ENCODE data around the gene FOXO6.

Gene FOXO6

DNA sequence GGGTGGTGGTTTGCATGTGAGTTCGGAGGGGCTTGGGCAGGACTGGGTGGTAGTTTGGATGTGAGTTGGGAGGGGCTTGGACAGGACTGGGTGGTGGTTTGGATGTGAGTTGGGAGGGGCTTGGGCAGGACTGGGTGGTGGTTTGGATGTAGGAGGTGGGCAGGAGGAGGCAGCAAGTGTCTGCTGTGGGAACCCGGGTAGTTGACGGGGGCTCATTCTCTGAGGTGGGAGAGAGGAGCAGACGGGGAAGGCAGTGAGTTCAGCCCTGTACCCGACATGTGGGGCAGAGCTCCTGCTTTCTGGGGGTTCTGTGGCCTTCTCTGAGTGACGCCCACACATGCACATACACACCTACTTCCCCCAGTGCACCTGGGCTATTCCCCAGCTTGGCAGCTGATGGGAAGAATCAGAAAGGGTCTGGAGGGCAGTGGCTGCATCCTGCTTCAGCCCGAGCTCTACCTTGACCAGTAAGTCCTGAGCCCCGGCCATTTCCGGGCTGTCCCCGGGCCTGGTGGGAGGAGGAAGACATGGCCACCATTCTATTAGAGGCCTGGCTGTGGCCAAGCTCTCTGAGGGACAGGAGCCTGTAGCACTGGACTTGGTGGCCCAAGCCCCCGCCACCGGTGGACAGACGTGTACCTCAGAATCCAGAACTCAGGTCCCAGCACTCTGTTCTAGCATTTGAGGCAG lies 65.1 kb downstream of the FOXO6 start:
- no peak overlapping the region for H3K4me3 ChIP-seq (replicated peaks; ENCODE audit: low read depth, low read length)
- TF ChIP-seq, protein P1, sequence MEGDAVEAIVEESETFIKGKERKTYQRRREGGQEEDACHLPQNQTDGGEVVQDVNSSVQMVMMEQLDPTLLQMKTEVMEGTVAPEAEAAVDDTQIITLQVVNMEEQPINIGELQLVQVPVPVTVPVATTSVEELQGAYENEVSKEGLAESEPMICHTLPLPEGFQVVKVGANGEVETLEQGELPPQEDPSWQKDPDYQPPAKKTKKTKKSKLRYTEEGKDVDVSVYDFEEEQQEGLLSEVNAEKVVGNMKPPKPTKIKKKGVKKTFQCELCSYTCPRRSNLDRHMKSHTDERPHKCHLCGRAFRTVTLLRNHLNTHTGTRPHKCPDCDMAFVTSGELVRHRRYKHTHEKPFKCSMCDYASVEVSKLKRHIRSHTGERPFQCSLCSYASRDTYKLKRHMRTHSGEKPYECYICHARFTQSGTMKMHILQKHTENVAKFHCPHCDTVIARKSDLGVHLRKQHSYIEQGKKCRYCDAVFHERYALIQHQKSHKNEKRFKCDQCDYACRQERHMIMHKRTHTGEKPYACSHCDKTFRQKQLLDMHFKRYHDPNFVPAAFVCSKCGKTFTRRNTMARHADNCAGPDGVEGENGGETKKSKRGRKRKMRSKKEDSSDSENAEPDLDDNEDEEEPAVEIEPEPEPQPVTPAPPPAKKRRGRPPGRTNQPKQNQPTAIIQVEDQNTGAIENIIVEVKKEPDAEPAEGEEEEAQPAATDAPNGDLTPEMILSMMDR (IDR thresholded peaks at IDR 0.05; ENCODE audit: low read depth, low read length, missing control alignments): no peak
- no peak for DNase-seq (ENCODE audit: extremely low read depth, low read depth)

DNA sequence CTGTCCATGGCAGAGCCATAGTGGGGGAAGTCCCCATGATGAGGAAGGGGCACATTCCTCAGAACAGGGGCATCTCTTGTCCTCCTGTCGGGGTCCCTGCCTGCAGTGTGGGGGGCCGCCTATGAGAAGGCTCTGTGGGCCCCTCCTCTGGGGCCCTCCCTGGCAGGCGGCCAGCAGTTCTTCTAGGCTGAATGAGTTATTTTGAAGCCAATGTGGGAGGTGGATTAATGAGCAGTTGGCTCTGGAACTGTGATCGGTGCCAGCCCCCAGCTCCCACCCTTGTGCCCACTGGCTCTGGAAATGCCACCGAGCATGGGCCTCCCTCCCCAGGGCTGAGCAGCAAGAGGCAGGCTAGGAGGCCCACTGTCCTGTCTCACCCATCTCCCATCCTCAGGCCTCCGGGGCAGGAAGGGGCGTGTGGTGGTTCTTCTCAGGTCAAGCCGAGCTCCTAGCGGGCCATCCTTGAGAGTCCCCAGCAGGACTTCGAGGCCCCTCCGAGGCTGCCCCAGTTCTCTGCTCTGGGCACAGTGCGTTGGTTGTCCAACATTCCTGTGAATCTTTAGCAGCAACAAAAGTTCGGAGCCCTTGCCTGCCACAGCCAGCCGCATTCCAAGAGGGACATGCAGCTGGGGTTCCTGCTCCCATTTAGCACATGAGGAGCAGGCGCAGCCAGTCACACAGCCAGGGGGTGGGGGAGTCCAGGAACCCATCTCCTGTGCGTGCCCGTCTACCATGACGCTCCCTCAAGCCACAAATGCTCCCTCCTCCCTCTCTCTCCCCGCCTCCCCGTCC lies 66.1 kb downstream of the FOXO6 start:
- DNase-seq (ENCODE audit: extremely low read depth, low read depth): no peak
- TF ChIP-seq, protein P1 (IDR thresholded peaks at IDR 0.05; ENCODE audit: low read depth, low read length, missing control alignments): no peak
- no peak overlapping the region for H3K4me3 ChIP-seq (replicated peaks; ENCODE audit: low read depth, low read length)

DNA sequence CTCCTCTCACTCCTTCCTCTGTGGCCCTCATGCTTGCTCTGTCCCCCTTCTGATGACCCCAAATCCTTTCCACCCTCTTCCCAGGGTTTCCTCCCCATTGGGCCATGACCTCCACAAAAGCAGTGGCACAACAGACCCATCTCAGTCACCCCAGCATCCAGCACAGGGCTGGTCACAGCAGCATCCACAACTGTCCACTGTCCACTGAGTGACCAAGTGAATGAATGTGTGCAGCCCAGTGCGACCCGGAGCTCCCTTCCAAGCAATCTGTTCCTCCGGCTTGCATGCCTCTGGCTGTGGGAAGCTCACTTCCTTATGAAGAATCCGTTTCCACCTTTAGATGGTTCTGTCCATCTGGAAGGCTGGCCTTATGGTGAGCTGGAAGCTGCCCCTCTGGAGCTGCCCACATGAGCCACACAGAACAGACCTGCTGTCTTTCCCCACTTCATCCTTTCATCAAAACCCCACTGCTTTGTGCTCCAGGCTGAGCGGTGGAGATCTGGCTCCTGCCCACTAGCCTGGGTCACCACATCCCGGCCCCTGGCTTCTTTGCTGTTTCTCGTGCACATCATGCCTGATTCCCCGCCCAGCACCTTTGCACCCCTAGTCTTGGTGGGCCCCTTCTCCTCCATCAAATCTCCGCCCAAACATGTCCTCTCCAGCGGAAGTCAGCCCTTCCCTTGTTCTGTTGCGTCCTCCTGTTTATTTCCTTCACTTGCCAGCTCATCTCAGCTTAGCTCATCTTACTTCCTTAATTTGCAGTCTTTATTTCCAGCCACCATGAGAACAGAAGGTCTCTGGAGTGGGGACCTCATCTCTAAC lies 66.9 kb downstream of the FOXO6 start:
- no peak overlapping the region for H3K4me3 ChIP-seq (replicated peaks; ENCODE audit: low read depth, low read length)
- no peak for DNase-seq (ENCODE audit: extremely low read depth, low read depth)
- TF ChIP-seq, protein P1 (IDR thresholded peaks at IDR 0.05; ENCODE audit: low read depth, low read length, missing control alignments): no peak

DNA sequence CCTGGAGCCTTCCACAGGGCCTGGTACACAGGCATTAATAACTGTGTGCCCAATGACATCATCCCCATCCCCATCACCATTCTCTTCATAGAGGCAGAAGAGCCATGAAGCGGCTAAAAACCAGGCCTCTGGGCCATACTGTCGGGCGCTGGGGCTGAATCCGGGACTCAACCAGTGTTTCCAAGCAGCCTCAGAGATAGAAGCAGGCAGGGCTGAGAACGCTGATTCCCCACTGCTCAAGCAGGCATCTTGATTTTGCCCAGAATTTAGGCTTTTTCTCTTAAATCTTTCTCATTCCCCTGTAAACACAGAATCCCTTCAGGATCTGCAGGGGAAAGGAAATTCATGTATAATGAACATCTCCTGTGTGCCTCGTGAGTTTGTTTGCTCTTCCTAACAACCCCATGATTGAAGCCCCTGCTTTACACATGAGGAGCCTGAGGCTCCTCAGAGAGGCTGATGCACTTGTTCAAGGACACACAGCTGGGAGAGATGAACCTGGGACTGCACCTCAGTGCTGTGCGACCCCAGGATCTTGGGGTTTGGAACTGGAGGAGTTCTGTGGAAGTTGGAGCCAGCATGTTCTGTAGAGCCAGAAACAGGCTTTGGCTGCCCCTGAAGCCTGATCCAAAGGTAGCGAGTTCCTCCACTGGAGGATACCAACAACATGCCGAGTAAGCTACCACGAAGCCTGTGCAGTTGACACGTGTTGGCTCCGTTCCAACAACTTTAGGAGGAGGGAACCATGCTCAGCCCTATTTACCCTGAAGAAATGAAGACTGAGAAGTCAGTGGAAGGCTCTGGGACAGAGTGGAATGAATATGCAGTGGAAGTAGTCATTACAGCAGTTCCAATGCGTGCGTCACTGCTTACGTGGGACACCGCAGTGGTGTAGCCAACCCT lies 67.8 kb downstream of the FOXO6 start:
- TF ChIP-seq, protein P1 (IDR thresholded peaks at IDR 0.05; ENCODE audit: low read depth, low read length, missing control alignments): no peak
- DNase-seq (ENCODE audit: extremely low read depth, low read depth): no peak
- no peak overlapping the region for H3K4me3 ChIP-seq (replicated peaks; ENCODE audit: low read depth, low read length)

DNA sequence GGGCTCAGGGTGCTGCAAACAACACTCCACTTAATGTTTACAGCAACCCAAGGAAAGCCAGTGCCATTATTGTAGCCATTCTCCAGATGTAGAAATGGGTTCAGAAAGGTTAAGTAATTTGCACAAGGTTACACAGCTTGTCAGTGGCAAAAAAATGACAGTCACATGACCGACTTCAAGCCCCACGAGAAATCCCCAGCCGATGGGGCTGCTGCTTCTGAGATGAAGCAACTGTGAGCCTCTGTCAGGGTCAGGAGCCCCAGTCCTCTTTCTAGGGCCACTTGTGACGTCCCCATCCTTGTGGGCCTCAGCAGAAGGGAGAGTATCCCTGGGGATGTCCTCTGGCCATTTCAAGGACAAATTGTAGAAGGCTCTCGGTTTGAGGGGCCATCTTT lies 68.4 kb downstream of the FOXO6 start:
- DNase-seq (ENCODE audit: extremely low read depth, low read depth): no peak
- no peak overlapping the region for H3K4me3 ChIP-seq (replicated peaks; ENCODE audit: low read depth, low read length)
- TF ChIP-seq, protein P1 (IDR thresholded peaks at IDR 0.05; ENCODE audit: low read depth, low read length, missing control alignments): no peak

DNA sequence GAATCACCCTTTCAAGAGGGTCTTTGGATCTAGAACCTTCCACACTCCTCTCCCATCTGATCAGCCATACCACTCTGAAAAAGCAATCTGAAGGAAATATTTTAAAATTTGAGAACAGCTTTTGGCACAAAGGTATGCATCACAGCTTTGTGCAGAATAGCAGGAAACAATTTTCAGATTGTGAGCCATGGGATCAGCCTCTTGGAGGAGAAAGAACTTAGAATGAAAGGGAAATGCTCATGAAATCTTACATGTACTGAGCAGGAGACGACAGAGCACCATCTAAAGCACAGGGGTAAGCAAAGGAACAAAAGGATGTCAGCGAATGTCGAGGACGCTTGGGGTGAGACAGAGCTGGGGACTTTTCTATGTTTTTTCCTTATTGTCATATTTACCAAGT lies 68.8 kb downstream of the FOXO6 start:
- DNase-seq (ENCODE audit: extremely low read depth, low read depth): no peak
- no peak overlapping the region for H3K4me3 ChIP-seq (replicated peaks; ENCODE audit: low read depth, low read length)

More for the DNA sequence above, 68.8 kb downstream of the FOXO6 start:
- TF ChIP-seq, protein P1 (IDR thresholded peaks at IDR 0.05; ENCODE audit: low read depth, low read length, missing control alignments): no peak
